Upper lobe of left lung (tissue), 6 donors: ENCODE results near the gene ZNF416. TPM values are rescaled to one million over a fixed set of nuclear protein-coding genes. Genes with fewer than 3 reads are reported as not detected.

Source experiments
- ATAC-seq, 2 donors: fragments of 200-7000 bp; cut with Tn5 transposase; one replicate each; pipeline ENCODE4 v1.9.1; 2022; ENCODE audit warnings: mild to moderate bottlenecking in 2 of 2, moderate library complexity in 2 of 2; ENCODE audit not compliant: low FRiP score in 2 of 2
- DNase-seq, 2 donors: peaks; one replicate each; pipeline ENCODE4 v3.0.0-alpha.2; 2019 to 2020
- H3K27ac ChIP-seq, 4 donors: fragments of 200-600 bp; sonication (generic); one replicate each; pipeline ENCODE4 v1.5.1; 2016 to 2019
- H3K27me3 ChIP-seq, 4 donors: fragments of 200-600 bp; sonication (generic); one replicate each; pipeline ENCODE4 v1.5.1; 2017 to 2019
- H3K36me3 ChIP-seq, 4 donors: fragments of 200-600 bp; sonication (generic); one replicate each; pipeline ENCODE4 v1.5.1; 2016 to 2019
- H3K4me1 ChIP-seq, 4 donors: fragments of 200-600 bp; sonication (generic); one replicate each; pipeline ENCODE4 v1.5.1; 2018 to 2019
- H3K4me3 ChIP-seq, 4 donors: fragments of 200-600 bp; sonication (generic); one replicate each; pipeline ENCODE4 v1.5.1; 2017 to 2019; ENCODE audit warnings: mild to moderate bottlenecking in 2 of 4, moderate library complexity in 1 of 4
- H3K9me3 ChIP-seq, 4 donors: fragments of 200-600 bp; sonication (generic); one replicate each; pipeline ENCODE4 v1.5.1; 2018 to 2019
- EP300 ChIP-seq, 4 donors: sonication (generic); formaldehyde crosslinking; IDR thresholded peaks; one replicate each; pipeline ENCODE4 v1.5.1; 2017; ENCODE audit warnings: antibody characterized with exemption in 4 of 4, control low read depth in 2 of 4
- POLR2A ChIP-seq, 4 donors: fragments of 450-650 bp; IDR thresholded peaks; one replicate each; pipeline ENCODE4 v1.5.1; 2016 to 2017; ENCODE audit warnings: antibody characterized with exemption in 4 of 4, mild to moderate bottlenecking in 2 of 4
- POLR2AphosphoS5 ChIP-seq, 2 donors: sonication (generic); formaldehyde crosslinking; IDR thresholded peaks; one replicate each; pipeline ENCODE4 v1.5.1; 2017; ENCODE audit warnings: antibody characterized with exemption in 2 of 2
- WGBS, 2 donors: methylation state at CpG; one replicate each; pipeline ENCODE4 v1.1.5; 2017 to 2018; 5-methylcytosine and 5-hydroxymethylcytosine counted together
- total RNA-seq, 6 donors: library from RNA; depleted of rRNA in 4 of 6; stranded (reverse); fragments of >200 nt in 4 of 6; gene quantifications; one replicate each; pipeline versions ENCODE4 v1.1.0 to v1.2.1, GENCODE V29; 2016 to 2021
- TF ChIP-seq, protein P1 (sequence below), 6 experiments: fragments of 450-650 bp in 4 of 6; fragments of 200-600 bp in 2 of 6; sonication (generic) in 2 of 6; IDR thresholded peaks; one replicate each; pipeline ENCODE4 v1.5.1; 2016 to 2019; ENCODE audit warnings: antibody characterized with exemption in 6 of 6
- donor health status: DM: no; HTN: no; CAD: no; lungs with moderate emphysema.
- donor health status: DM: no; HTN: yes; CAD: no; lungs with severe emphysema.

ZNF416 gene
- 1 to 10 TPM in 5 of 6 donors, under 1 TPM in 1; 0.55 to 6.1 (median 3.6) TPM for total RNA-seq

DNA sequence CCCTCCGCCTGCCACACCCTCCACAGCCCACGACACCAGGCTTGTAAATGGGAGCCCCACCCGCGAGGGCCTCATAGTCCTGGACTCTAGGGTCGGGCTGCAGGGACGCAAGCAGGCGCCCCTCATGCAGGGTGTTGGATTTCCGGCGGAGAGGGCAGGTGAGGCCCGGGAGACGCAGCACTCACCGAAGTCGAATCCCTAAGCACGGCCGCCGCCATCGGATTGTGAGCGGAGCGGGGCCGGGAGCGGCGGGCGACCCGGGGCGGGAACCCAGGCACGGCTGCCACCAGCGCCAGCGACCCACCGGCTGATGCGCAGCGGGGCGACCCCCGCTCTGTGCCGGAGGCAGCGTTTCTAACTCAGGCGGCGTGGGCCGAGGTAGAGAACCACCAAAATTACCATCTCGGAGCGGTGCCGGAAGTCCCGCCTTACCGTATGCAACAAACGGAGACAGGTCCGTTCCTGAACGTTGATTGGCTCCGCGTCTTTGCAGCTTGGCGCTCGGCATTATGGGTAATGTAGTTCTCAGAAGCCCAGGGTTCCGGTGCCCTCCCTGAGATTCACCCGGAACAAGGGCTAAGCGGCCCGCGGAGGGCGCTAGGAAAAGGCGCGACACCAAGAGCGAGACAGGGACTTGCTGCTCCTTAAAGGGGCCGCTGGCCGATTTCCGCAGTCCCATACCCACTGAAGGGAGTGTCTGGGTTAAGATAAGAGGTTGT, at the start of gene ZNF416:
Gene ZNF416 (minus strand): TSS at position 425 of the 719 bp plus-strand sequence. CDS start 207 bp downstream, at position 218.
- peaks cover 6 to 23% (median 13%) of the 10 kb centered on the region in 4 donors for H3K4me1 ChIP-seq
- peaks cover 24 to 58% (median 41%) of the 10 kb centered on the region in 4 donors for H3K9me3 ChIP-seq
- ATAC-seq (peak; percentile 96 to 99), DNase-seq (peak; percentile 92 to 98)
- peak within 1 kb of the TSS; percentile 56 to 95 (median 78) for H3K4me3 ChIP-seq
- peak within 1 kb of the TSS; percentile 50 to 75 (median 67) for H3K27ac ChIP-seq
- no peaks in the 10 kb centered on the region for H3K27me3 ChIP-seq
- TF ChIP-seq POLR2A (IDR thresholded peaks at IDR 0.05) (peak in 1 of 4 donors; percentile 53), EP300 (IDR thresholded peaks at IDR 0.05) (no peak), POLR2AphosphoS5 (IDR thresholded peaks at IDR 0.05) (peak; percentile 66 to 70)
- TF ChIP-seq, protein P1, sequence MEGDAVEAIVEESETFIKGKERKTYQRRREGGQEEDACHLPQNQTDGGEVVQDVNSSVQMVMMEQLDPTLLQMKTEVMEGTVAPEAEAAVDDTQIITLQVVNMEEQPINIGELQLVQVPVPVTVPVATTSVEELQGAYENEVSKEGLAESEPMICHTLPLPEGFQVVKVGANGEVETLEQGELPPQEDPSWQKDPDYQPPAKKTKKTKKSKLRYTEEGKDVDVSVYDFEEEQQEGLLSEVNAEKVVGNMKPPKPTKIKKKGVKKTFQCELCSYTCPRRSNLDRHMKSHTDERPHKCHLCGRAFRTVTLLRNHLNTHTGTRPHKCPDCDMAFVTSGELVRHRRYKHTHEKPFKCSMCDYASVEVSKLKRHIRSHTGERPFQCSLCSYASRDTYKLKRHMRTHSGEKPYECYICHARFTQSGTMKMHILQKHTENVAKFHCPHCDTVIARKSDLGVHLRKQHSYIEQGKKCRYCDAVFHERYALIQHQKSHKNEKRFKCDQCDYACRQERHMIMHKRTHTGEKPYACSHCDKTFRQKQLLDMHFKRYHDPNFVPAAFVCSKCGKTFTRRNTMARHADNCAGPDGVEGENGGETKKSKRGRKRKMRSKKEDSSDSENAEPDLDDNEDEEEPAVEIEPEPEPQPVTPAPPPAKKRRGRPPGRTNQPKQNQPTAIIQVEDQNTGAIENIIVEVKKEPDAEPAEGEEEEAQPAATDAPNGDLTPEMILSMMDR (IDR thresholded peaks at IDR 0.05): peak in 2 of 6 experiments; percentile 20 to 34
- H3K36me3 ChIP-seq: peaks cover 15 to 33% (median 28%) of the 10 kb centered on the region in 4 donors
- WGBS, 2 donors: 0% methylated on average over 1 to 23 of the region's 62 CpGs

DNA sequence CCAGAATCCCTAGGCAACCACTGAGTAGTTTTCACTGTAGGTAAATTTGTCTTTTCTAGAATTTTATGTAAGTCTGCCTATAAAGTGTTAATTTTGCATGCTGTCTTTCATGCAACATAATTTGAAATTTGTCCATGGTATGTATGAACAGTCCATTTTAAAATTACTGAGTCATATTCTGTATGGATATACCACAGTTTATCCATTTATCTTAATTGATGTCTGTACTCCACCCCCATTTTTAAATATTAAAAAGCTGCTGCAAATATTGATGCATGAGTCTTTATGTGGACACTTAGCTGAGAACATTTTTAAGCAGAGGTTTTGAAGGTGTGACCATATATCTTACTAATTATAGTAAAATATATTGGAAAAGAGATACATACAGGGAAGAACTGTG, 44.4 kb upstream of the ZNF416 start:
- Histone ChIP-seq H3K9me3 (peaks cover 91 to 99% (median 94%) of the 10 kb centered on the region in 4 donors), H3K36me3 (peaks cover 26 to 70% (median 50%) of the 10 kb centered on the region in 4 donors), H3K4me3 (no peak overlapping the region), H3K27me3 (no peaks in the 10 kb centered on the region), H3K4me1 (no peaks in the 10 kb centered on the region), H3K27ac (no peak overlapping the region)
- ATAC-seq (no peak), DNase-seq (no peak)
- TF ChIP-seq EP300 (IDR thresholded peaks at IDR 0.05): no peak
- TF ChIP-seq, protein P1 (IDR thresholded peaks at IDR 0.05): no peak
- TF ChIP-seq POLR2A (IDR thresholded peaks at IDR 0.05): no peak
- TF ChIP-seq POLR2AphosphoS5 (IDR thresholded peaks at IDR 0.05): no peak

DNA sequence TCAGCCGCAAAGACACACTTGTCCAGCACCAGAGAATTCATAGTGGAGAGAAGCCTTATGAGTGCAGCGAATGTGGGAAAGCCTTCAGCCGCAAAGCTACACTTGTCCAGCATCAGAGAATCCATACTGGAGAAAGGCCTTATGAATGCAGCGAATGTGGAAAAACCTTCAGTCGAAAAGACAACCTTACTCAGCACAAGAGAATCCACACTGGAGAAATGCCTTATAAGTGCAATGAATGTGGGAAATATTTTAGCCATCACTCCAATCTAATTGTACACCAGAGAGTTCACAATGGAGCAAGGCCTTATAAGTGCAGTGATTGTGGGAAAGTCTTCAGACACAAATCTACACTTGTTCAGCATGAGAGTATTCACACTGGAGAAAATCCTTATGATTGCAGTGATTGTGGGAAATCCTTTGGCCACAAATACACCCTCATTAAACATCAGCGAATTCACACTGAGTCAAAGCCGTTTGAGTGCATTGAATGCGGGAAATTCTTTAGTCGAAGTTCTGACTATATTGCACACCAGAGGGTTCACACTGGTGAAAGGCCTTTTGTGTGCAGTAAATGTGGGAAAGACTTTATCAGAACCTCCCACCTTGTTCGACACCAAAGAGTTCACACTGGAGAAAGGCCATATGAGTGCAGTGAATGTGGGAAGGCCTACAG, 42.1 kb upstream of the ZNF416 start:
- Histone ChIP-seq H3K9me3 (peaks cover 99 to 100% (median 100%) of the 10 kb centered on the region in 4 donors), H3K27ac (no peak overlapping the region), H3K36me3 (peaks cover 34 to 93% (median 73%) of the 10 kb centered on the region in 4 donors), H3K4me3 (no peak overlapping the region), H3K4me1 (no peaks in the 10 kb centered on the region), H3K27me3 (no peaks in the 10 kb centered on the region)
- TF ChIP-seq POLR2A (IDR thresholded peaks at IDR 0.05): no peak
- no peak for TF ChIP-seq POLR2AphosphoS5 (IDR thresholded peaks at IDR 0.05)
- TF ChIP-seq, protein P1 (IDR thresholded peaks at IDR 0.05): no peak
- TF ChIP-seq EP300 (IDR thresholded peaks at IDR 0.05): no peak
- 95 to 97% methylated on average over 10 of the region's 10 CpGs for WGBS, 2 donors
- ATAC-seq (no peak), DNase-seq (no peak)

DNA sequence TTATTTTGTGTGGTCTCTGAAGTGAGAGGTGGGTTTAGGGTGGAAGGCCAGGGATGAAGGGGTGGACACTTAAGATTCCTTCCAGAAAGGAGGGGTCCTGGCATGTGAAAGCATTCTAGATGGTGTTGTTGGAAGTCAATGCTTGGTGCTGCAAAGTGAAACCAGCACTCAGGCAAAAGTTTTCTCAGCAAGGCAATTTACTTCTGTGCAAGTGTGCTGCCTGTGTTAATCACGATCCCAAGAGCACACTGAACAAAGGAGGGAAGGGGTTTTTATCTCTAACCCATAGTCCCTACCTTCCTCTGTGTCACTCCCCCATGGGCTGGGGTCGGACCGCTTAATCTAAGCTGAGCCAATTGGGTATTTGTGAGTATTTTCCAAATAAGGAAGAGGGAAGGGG, 36.6 kb upstream of the ZNF416 start:
- peaks cover 23 to 51% (median 48%) of the 10 kb centered on the region in 4 donors for H3K36me3 ChIP-seq
- peak overlapping the region in 1 of 4 donors; percentile 99 for H3K4me3 ChIP-seq
- peaks cover 50 to 61% (median 58%) of the 10 kb centered on the region in 4 donors for H3K9me3 ChIP-seq
- H3K27ac ChIP-seq: no peak overlapping the region
- DNase-seq: no peak
- no peaks in the 10 kb centered on the region for H3K27me3 ChIP-seq
- peaks cover 0 to 15% (median 4%) of the 10 kb centered on the region in 4 donors for H3K4me1 ChIP-seq
- 80 to 86% methylated on average over 3 of the region's 3 CpGs for WGBS, 2 donors
- TF ChIP-seq POLR2AphosphoS5 (IDR thresholded peaks at IDR 0.05): no peak
- no peak for TF ChIP-seq EP300 (IDR thresholded peaks at IDR 0.05)
- ATAC-seq: no peak
